H9 (cell line): ENCODE measurements around the gene PLB1. TPM values are rescaled to one million over a fixed set of nuclear protein-coding genes. Genes with fewer than 3 reads are reported as not detected.

Experiments
- DNase-seq: peaks from one replicate; pipeline ENCODE4 v3.0.0-alpha.2; 2017
- H2AFZ ChIP-seq: one replicate; pipeline ENCODE4 v1.6.1; 2013; ENCODE audit warnings: mild to moderate bottlenecking, low read length, control low read depth, moderate library complexity
- H2AK5ac ChIP-seq: 2 replicates; pipeline ENCODE4 v1.6.1; 2013; ENCODE audit warnings: low read length, control low read depth, mixed read lengths; ENCODE audit not compliant: insufficient read length
- H2BK120ac ChIP-seq: one replicate; pipeline ENCODE4 v1.6.1; 2013; ENCODE audit warnings: low read depth, mild to moderate bottlenecking, low read length, control low read depth, inconsistent platforms; ENCODE audit not compliant: poor library complexity, severe bottlenecking
- H2BK12ac ChIP-seq: 2 replicates; pipeline ENCODE4 v1.6.1; 2013; ENCODE audit warnings: low read length, control low read depth, mixed read lengths, low read depth; ENCODE audit not compliant: insufficient read length
- H2BK15ac ChIP-seq: 2 replicates; pipeline ENCODE4 v1.6.1; 2013; ENCODE audit warnings: low read depth, low read length, control low read depth
- H2BK20ac ChIP-seq: one replicate; pipeline ENCODE4 v1.6.1; 2013; ENCODE audit warnings: low read depth, mild to moderate bottlenecking, low read length, control low read depth, inconsistent platforms; ENCODE audit not compliant: poor library complexity, severe bottlenecking
- H2BK5ac ChIP-seq: 2 replicates; pipeline ENCODE4 v1.6.1; 2013; ENCODE audit warnings: low read length, control low read depth, mixed read lengths; ENCODE audit not compliant: insufficient read length
- H3K14ac ChIP-seq: 2 replicates; pipeline ENCODE4 v1.6.1; 2013; ENCODE audit warnings: low read length, control low read depth; ENCODE audit not compliant: insufficient read depth
- H3K18ac ChIP-seq: 2 replicates; pipeline ENCODE4 v1.6.1; 2013; ENCODE audit warnings: low read depth, mild to moderate bottlenecking, mixed read lengths, low read length, control low read depth; ENCODE audit not compliant: insufficient read length
- H3K23ac ChIP-seq: 2 replicates; pipeline ENCODE4 v1.6.1; 2013; ENCODE audit warnings: low read length, control low read depth, mixed read lengths, low read depth; ENCODE audit not compliant: insufficient read length
- H3K23me2 ChIP-seq: 2 replicates; pipeline ENCODE4 v1.6.1; 2013; ENCODE audit warnings: low read depth, mild to moderate bottlenecking, mixed read lengths, low read length, control low read depth; ENCODE audit not compliant: insufficient read length, poor library complexity, severe bottlenecking
- H3K27ac ChIP-seq: 2 replicates; pipeline ENCODE4 v1.5.1; 2013; ENCODE audit warnings: low read length, control low read depth, mixed read lengths, low read depth; ENCODE audit not compliant: insufficient read length
- H3K27me3 ChIP-seq: 2 replicates; pipeline ENCODE4 v1.6.1; 2013; ENCODE audit warnings: low read length, control low read depth, inconsistent platforms; ENCODE audit not compliant: insufficient read depth
- H3K4ac ChIP-seq: 2 replicates; pipeline ENCODE4 v1.6.1; 2013; ENCODE audit warnings: low read depth, mild to moderate bottlenecking, control low read depth, inconsistent platforms, low read length, moderate library complexity
- H3K4me1 ChIP-seq: 2 replicates; pipeline ENCODE4 v1.6.1; 2013; ENCODE audit warnings: low read length, control low read depth, inconsistent platforms; ENCODE audit not compliant: insufficient read depth
- H3K4me2 ChIP-seq: 2 replicates; pipeline ENCODE4 v1.6.1; 2013; ENCODE audit warnings: low read length, control low read depth, mixed read lengths; ENCODE audit not compliant: insufficient read length, insufficient read depth
- H3K56ac ChIP-seq: 2 replicates; pipeline ENCODE4 v1.6.1; 2013; ENCODE audit warnings: low read depth, mild to moderate bottlenecking, mixed read lengths, low read length, control low read depth; ENCODE audit not compliant: insufficient read length
- H3K79me1 ChIP-seq: 2 replicates; pipeline ENCODE4 v1.6.1; 2013; ENCODE audit warnings: low read depth, mild to moderate bottlenecking, moderate library complexity, low read length, control low read depth, inconsistent platforms; ENCODE audit not compliant: insufficient read depth, poor library complexity, severe bottlenecking
- H3K79me2 ChIP-seq: 2 replicates; pipeline ENCODE4 v1.6.1; 2013; ENCODE audit warnings: low read length, control low read depth, inconsistent platforms; ENCODE audit not compliant: insufficient read depth
- H3K9ac ChIP-seq: 2 replicates; pipeline ENCODE4 v1.6.1; 2013; ENCODE audit warnings: low read length, control low read depth, mixed read lengths; ENCODE audit not compliant: insufficient read length; ENCODE audit errors: extremely low read depth
- H3K9me3 ChIP-seq: one replicate; pipeline ENCODE4 v1.6.1; 2013; ENCODE audit warnings: low read depth, low read length, inconsistent platforms; ENCODE audit not compliant: control insufficient read depth
- H3T11ph ChIP-seq: one replicate; pipeline ENCODE4 v1.6.1; 2013; ENCODE audit warnings: mild to moderate bottlenecking, low read length, control low read depth, inconsistent platforms
- H4K20me1 ChIP-seq: one replicate; pipeline ENCODE4 v1.6.1; 2013; ENCODE audit not compliant: control insufficient read depth, insufficient read length, insufficient read depth
- H4K5ac ChIP-seq: 2 replicates; pipeline ENCODE4 v1.6.1; 2013; ENCODE audit warnings: low read depth, mild to moderate bottlenecking, mixed read lengths, low read length, control low read depth; ENCODE audit not compliant: insufficient read length
- H4K8ac ChIP-seq: replicated peaks from 2 replicates; pipeline ENCODE4 v1.6.1; 2013; ENCODE audit warnings: low read length, control low read depth, mixed read lengths, low read depth; ENCODE audit not compliant: insufficient read length
- H4K91ac ChIP-seq: 2 replicates; pipeline ENCODE4 v1.6.1; 2013; ENCODE audit warnings: low read depth, mild to moderate bottlenecking, moderate library complexity, mixed read lengths, low read length, control low read depth; ENCODE audit not compliant: insufficient read length
- H3K27ac Mint-ChIP-seq, 3 experiments: 2 replicates in 2 of 3; 3 replicates in 1 of 3; pipeline ENCODE4 v1.8.0; 2020 to 2021; ENCODE audit warnings: mixed read lengths in 3 of 3, mild to moderate bottlenecking in 1 of 3, moderate library complexity in 1 of 3
- H3K27me3 Mint-ChIP-seq: 2 replicates; pipeline ENCODE4 v1.8.0; 2021; ENCODE audit warnings: low read depth, mild to moderate bottlenecking, moderate library complexity, mixed read lengths
- H3K36me3 Mint-ChIP-seq, 3 experiments: 2 replicates in 2 of 3; 3 replicates in 1 of 3; pipeline ENCODE4 v1.8.0; 2020 to 2021; ENCODE audit warnings: low read depth in 3 of 3, mixed read lengths in 3 of 3; ENCODE audit not compliant: insufficient read depth in 1 of 3
- H3K4me1 Mint-ChIP-seq, 2 experiments: 2 replicates each; pipeline ENCODE4 v1.8.0; 2020; ENCODE audit warnings: mixed read lengths in 2 of 2
- H3K4me3 Mint-ChIP-seq, 2 experiments: 2 replicates in 1 of 2; 3 replicates in 1 of 2; pipeline ENCODE4 v1.8.0; 2020 to 2021; ENCODE audit warnings: mild to moderate bottlenecking in 2 of 2, mixed read lengths in 2 of 2, moderate library complexity in 1 of 2
- H3K9me3 Mint-ChIP-seq, 2 experiments: 2 replicates in 1 of 2; 3 replicates in 1 of 2; pipeline ENCODE4 v1.8.0; 2020; ENCODE audit warnings: mild to moderate bottlenecking in 2 of 2, mixed read lengths in 2 of 2, moderate library complexity in 1 of 2
- CTCF ChIP-seq: fragments of 200-600 bp; sonication (generic); conservative IDR thresholded peaks from 3 replicates; pipeline ENCODE4 v1.8.0; 2021; ENCODE audit warnings: antibody characterized with exemption, mild to moderate bottlenecking
- WGBS: extraction: QIAGEN DNeasy Blood & Tissue Kit; methylation state at CpG from one replicate; pipeline ENCODE4 v1.1.7; 2013; ENCODE audit warnings: missing lambda C conversion rate, low lambda C conversion rate, mixed read lengths; ENCODE audit not compliant: insufficient read length; ENCODE audit errors: extremely low coverage; 5-methylcytosine and 5-hydroxymethylcytosine counted together
- total RNA-seq: library from RNA; stranded (reverse); gene quantifications from 2 replicates; pipeline ENCODE4 v1.2.1, GENCODE V29; 2021

PLB1 gene
- total RNA-seq, 1 experiment from 2014 or later, result not detected

DNA sequence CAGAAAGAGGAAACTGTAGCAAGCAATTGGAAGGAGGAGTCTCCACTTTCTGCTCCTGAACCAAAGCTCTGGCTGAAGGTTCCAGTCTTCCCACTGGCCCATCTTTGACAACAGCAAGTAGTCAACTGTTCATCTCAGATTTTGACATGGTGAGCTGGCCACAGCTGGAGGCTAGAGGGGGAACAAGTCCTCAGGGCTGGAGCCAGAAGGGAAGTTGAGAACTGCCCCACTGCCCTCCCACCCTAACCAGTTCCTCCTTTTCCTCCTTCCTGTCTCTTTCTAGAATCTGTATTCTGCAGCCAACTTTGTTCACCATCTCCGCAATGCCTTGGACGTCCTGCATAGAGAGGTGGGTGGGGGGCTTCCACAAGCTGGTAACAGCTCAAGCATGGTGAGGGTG is 105.8 kb downstream of the PLB1 start:
- no peak for TF ChIP-seq CTCF
- no CpG with 5 or more reads among the region's 2 CpGs for whole genome bisulfite sequencing
- no peaks in the 10 kb centered on the region for H3K79me2 ChIP-seq

More for the DNA sequence above, 105.8 kb downstream of the PLB1 start:
- no peak overlapping the region for H2BK20ac ChIP-seq
- H3K27ac Mint-ChIP-seq, result no peak overlapping the region; a peak in 1 of 7 replicates
- no peak overlapping the region for H2BK12ac ChIP-seq
- H2BK120ac ChIP-seq, result no peak overlapping the region
- H3K23me2 ChIP-seq, result no peaks in the 10 kb centered on the region
- H4K20me1 ChIP-seq, result no peaks in the 10 kb centered on the region
- H4K8ac ChIP-seq, result no peak overlapping the region
- H3K4ac ChIP-seq, result no peak overlapping the region
- H3K4me3 Mint-ChIP-seq, result no peak overlapping the region
- H3K9ac ChIP-seq, result no peak overlapping the region
- H3K56ac ChIP-seq, result no peak overlapping the region
- no peak for DNase-seq
- H3K14ac ChIP-seq, result no peak overlapping the region
- H2BK15ac ChIP-seq, result no peak overlapping the region
- no peak overlapping the region for H2AFZ ChIP-seq
- H3K27me3 ChIP-seq, result no peaks in the 10 kb centered on the region
- H2BK5ac ChIP-seq, result no peak overlapping the region
- no peak overlapping the region for H2AK5ac ChIP-seq
- no peak overlapping the region for H4K91ac ChIP-seq
- H3K27ac ChIP-seq, result no peak overlapping the region
- no peaks in the 10 kb centered on the region for H3K9me3 ChIP-seq
- H3K9me3 Mint-ChIP-seq, result no peaks in the 10 kb centered on the region
- no peak overlapping the region for H4K5ac ChIP-seq
- H3K4me2 ChIP-seq, result no peak overlapping the region
- no peaks in the 10 kb centered on the region for H3K4me1 ChIP-seq
- peaks cover 3% of the 10 kb centered on the region in 2 experiments for H3K4me1 Mint-ChIP-seq
- H3K18ac ChIP-seq, result no peak overlapping the region
- H3K79me1 ChIP-seq, result no peaks in the 10 kb centered on the region
- H3K27me3 Mint-ChIP-seq, result no peaks in the 10 kb centered on the region; the same call in 1 of the 2 replicates
- no peak overlapping the region for H3K23ac ChIP-seq
- H3K36me3 Mint-ChIP-seq, result peaks cover 0 to 3% (median 0%) of the 10 kb centered on the region in 3 experiments; a peak in 1 of 7 replicates
- H3T11ph ChIP-seq, result no peak overlapping the region
